ENCODE measurements around the gene CEND1. TPM values are rescaled to one million over a fixed set of nuclear protein-coding genes. Genes with fewer than 3 reads are reported as not detected.
"Not testable (repeated sequence)": the region's sequence is repeated elsewhere in the genome, so short reads cannot be mapped to it uniquely, and the experiment has no call there.

Gene CEND1

DNA sequence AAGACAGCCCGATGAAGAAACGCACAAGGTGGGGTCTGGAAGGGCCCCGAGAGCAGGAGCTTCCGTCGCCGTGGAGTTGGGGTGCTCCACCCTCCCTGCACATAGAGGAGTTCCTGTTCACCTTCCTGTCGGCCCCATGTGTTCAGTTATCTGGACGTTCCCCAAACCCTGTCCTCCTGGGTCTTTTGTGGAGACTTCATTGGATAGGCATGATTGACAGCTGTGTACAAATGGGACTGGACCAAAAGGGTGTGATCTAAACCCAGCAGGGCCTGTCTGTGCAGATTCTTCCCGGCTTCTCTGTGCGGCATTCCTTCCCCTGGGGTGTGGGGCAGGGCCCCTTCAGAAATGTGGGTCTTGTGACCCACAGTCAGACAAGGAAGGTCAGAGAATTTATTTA lies 52.0 kb downstream of the CEND1 start:
- not testable (repeated sequence) for H3K4me1 ChIP-seq (ENCODE audit: control insufficient read depth, low read depth, low read length); H3K56ac ChIP-seq (ENCODE audit: low read length); H3K79me1 ChIP-seq (ENCODE audit: low read length); H3K27me3 ChIP-seq (ENCODE audit: insufficient read depth, low read length, poor library complexity); H3K36me3 ChIP-seq (ENCODE audit: control insufficient read depth, insufficient read depth, low read length); H3K4me3 ChIP-seq (ENCODE audit: low read length); H2BK15ac ChIP-seq (replicated peaks; ENCODE audit: low read depth); H3K23ac ChIP-seq (ENCODE audit: low read length); H2AK5ac ChIP-seq (ENCODE audit: low read length); H3K27ac ChIP-seq (ENCODE audit: low read depth, low read length); H4K8ac ChIP-seq (ENCODE audit: low read depth, low read length); H2BK5ac ChIP-seq (ENCODE audit: low read length); H3K9ac ChIP-seq (ENCODE audit: low read length); H3K4me2 ChIP-seq (ENCODE audit: low read length); H4K5ac ChIP-seq (ENCODE audit: low read length); H3K18ac ChIP-seq (ENCODE audit: low read length); H3K4ac ChIP-seq (ENCODE audit: low read depth, low read length); H2BK120ac ChIP-seq (ENCODE audit: low read depth, low read length); DNase-seq; H3K79me2 ChIP-seq (ENCODE audit: control insufficient read depth, insufficient read depth, low read length)
- WGBS (ENCODE audit: extremely low coverage, insufficient coverage, low lambda C conversion rate), result no CpG with 5 or more reads among the region's 10 CpGs

DNA sequence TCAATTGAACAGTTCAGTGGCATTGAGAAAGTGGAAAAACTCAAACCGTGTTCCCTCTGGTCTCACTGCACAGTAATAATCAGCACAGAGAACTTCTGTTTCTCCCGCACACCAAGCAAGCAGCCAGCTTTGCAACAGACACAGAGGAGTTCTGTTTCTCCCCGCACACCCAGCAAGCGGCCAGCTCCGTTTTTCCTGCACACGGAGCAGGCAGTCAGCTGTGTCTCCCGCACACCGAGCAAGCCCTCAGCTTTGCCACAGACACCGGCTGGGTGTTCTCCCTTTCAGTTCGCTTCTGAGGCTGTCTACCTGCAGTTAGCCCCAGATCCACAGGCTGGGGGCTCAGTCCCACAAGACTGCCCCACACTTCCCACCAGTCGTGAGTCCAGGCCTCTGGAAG lies 52.5 kb downstream of the CEND1 start:
- H3K27ac ChIP-seq (ENCODE audit: low read depth, low read length), result no peak overlapping the region

More for the DNA sequence above, 52.5 kb downstream of the CEND1 start:
- Histone ChIP-seq H3K4me2 (ENCODE audit: low read length) (no peak overlapping the region), H3K4ac (ENCODE audit: low read depth, low read length) (no peak overlapping the region), H3K79me2 (ENCODE audit: control insufficient read depth, insufficient read depth, low read length) (no peaks in the 10 kb centered on the region), H3K18ac (ENCODE audit: low read length) (no peak overlapping the region), H2BK5ac (ENCODE audit: low read length) (no peak overlapping the region), H3K9ac (ENCODE audit: low read length) (no peak overlapping the region), H3K56ac (ENCODE audit: low read length) (no peak overlapping the region), H4K5ac (ENCODE audit: low read length) (no peak overlapping the region), H3K23ac (ENCODE audit: low read length) (no peak overlapping the region), H4K8ac (ENCODE audit: low read depth, low read length) (no peak overlapping the region), H3K79me1 (ENCODE audit: low read length) (no peaks in the 10 kb centered on the region), H3K4me3 (ENCODE audit: low read length) (no peak overlapping the region), H2BK120ac (ENCODE audit: low read depth, low read length) (no peak overlapping the region), H3K27me3 (ENCODE audit: insufficient read depth, low read length, poor library complexity) (no peaks in the 10 kb centered on the region), H3K4me1 (ENCODE audit: control insufficient read depth, low read depth, low read length) (no peaks in the 10 kb centered on the region), H2BK15ac (replicated peaks; ENCODE audit: low read depth) (no peak overlapping the region), H2AK5ac (ENCODE audit: low read length) (no peak overlapping the region), H3K36me3 (ENCODE audit: control insufficient read depth, insufficient read depth, low read length) (no peaks in the 10 kb centered on the region)
- no peak for DNase-seq
- no CpG with 5 or more reads among the region's 11 CpGs for WGBS (ENCODE audit: extremely low coverage, insufficient coverage, low lambda C conversion rate)

Small RNA genes lying within 50 kb of the gene (small RNA-seq; reads per million reads assigned to genes)
- not detected for gene SNORA52 (ENCODE audit: insufficient read depth)
